Ovary (tissue), 9 donors: ENCODE data around the gene GALNT5. TPM values are rescaled to one million over a fixed set of nuclear protein-coding genes. Genes with fewer than 3 reads are reported as not detected.

ENCODE experiments used
- DNase-seq, 5 donors: peaks; one replicate each; pipeline ENCODE4 v3.0.0-alpha.2; 2019 to 2020
- H3K27ac ChIP-seq, 2 donors: fragments of 200-600 bp; one replicate each; pipeline versions ENCODE4 v1.5.1 to v1.8.0; 2019 to 2022
- H3K27me3 ChIP-seq: fragments of 200-600 bp; one replicate; pipeline ENCODE4 v1.8.0; 2022
- H3K36me3 ChIP-seq: fragments of 200-600 bp; sonication (generic); one replicate; pipeline ENCODE4 v1.5.1; 2019
- H3K4me1 ChIP-seq: one replicate; pipeline ENCODE4 v1.8.1; 2013; ENCODE audit warnings: mild to moderate bottlenecking, moderate library complexity; ENCODE audit not compliant: insufficient read depth
- H3K4me3 ChIP-seq: fragments of 200-600 bp; sonication (generic); one replicate; pipeline ENCODE4 v1.5.1; 2017
- H3K9me3 ChIP-seq, 2 donors: fragments of 200-600 bp in 1 of 2; sonication (generic) in 1 of 2; one replicate each; pipeline versions ENCODE4 v1.5.1 to v1.8.1; 2013 to 2019; ENCODE audit warnings: mild to moderate bottlenecking in 1 of 2, moderate library complexity in 1 of 2
- EP300 ChIP-seq: sonication (generic); formaldehyde crosslinking; IDR thresholded peaks from one replicate; pipeline ENCODE4 v1.6.1; 2017; ENCODE audit warnings: antibody characterized with exemption
- POLR2A ChIP-seq: fragments of 450-650 bp; IDR thresholded peaks from one replicate; pipeline ENCODE4 v1.6.1; 2017; ENCODE audit warnings: antibody characterized with exemption, mild to moderate bottlenecking, moderate library complexity
- WGBS, 3 donors: extraction: QIAGEN DNeasy Blood & Tissue Kit in 1 of 3; methylation state at CpG; one replicate each; pipeline versions ENCODE4 v1.1.5 to v1.1.7; 2013 to 2017; 5-methylcytosine and 5-hydroxymethylcytosine counted together
- intact Hi-C, 4 donors: fragments of 100-400 bp; cut with DNase I; formaldehyde crosslinking; loops; one replicate each; pipeline versions ENCODE4 v1.11.0 to v1.15.1; 2022 to 2023
- polyA plus RNA-seq, 2 donors: library from polyadenylated mRNA; stranded (reverse); fragments of 200-250 nt in 1 of 2; fragments of 350-450 nt in 1 of 2; fragmentation: Illumina TruSeq in 1 of 2; extraction: RNeasy Lipid Tissue Mini Kit (QIAGEN cat#74804) in 1 of 2; gene quantifications; one replicate each; pipeline ENCODE4 v1.2.3, GENCODE V29; 2013 to 2014
- total RNA-seq, 7 donors: library from RNA; depleted of rRNA in 2 of 7; stranded (reverse); fragments of >200 nt in 2 of 7; fragmentation: NEBNext Ultra II Directional in 3 of 7; extraction: Animal tissue kit (Norgen Biotek cat#: 25700) in 3 of 7; gene quantifications; one replicate each; pipeline versions ENCODE4 v1.1.0 to v1.2.4, GENCODE V29; 2016 to 2023
- TF ChIP-seq, protein P1 (sequence below), 3 donors: fragments of 450-650 bp in 2 of 3; fragments of 200-600 bp in 1 of 3; IDR thresholded peaks; one replicate each; pipeline versions ENCODE4 v1.5.1 to v1.8.0; 2016 to 2022; ENCODE audit warnings: antibody characterized with exemption in 3 of 3, mild to moderate bottlenecking in 1 of 3
- donor health status: DM: no; HTN: no; CAD: no; lungs with moderate emphysema.
- donor health status: DM: no; HTN: no; CAD: no.
- donor health status: Bipolar disorder and iron deficiency.
- donor health status: DM: yes; HTN: yes; CAD: no.
- donor health status: DM: no; HTN: no; CAD: no.
- donor health status: DM: yes; HTN: yes; CAD: no.

GALNT5 gene
- total and polyA plus RNA-seq, 9 donors: 0.05 to 0.80 (median 0.15) TPM; not detected in 4

DNA sequence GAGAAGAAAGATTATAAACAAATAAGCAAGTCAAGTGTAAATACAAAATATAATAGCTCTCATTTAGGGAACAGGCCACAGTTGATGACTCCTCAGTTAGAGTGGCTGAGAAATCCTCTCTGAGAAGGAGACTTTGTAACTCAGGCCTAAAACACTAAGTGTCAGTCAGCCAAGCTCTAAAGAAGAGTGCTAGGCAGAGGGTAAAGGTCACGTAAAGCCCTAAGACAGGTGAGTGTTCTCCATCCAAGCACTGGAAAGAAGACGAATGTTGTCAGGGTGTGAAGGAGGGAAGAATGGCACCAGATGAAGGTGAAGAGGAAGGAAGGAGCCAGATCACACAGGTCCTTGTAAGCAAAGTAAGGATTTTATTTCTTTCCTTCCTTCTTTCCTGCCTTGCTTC is 43.8 kb downstream of the GALNT5 start:
- TF ChIP-seq EP300 (no peak), POLR2A (no peak)
- TF ChIP-seq, protein P1, sequence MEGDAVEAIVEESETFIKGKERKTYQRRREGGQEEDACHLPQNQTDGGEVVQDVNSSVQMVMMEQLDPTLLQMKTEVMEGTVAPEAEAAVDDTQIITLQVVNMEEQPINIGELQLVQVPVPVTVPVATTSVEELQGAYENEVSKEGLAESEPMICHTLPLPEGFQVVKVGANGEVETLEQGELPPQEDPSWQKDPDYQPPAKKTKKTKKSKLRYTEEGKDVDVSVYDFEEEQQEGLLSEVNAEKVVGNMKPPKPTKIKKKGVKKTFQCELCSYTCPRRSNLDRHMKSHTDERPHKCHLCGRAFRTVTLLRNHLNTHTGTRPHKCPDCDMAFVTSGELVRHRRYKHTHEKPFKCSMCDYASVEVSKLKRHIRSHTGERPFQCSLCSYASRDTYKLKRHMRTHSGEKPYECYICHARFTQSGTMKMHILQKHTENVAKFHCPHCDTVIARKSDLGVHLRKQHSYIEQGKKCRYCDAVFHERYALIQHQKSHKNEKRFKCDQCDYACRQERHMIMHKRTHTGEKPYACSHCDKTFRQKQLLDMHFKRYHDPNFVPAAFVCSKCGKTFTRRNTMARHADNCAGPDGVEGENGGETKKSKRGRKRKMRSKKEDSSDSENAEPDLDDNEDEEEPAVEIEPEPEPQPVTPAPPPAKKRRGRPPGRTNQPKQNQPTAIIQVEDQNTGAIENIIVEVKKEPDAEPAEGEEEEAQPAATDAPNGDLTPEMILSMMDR (IDR thresholded peaks at IDR 0.05): no peak
- no peak overlapping the region for H3K27ac ChIP-seq
- DNase-seq: no peak
- H3K9me3 ChIP-seq: no peaks in the 10 kb centered on the region
- no peaks in the 10 kb centered on the region for H3K36me3 ChIP-seq
- intact Hi-C loops: no loop called here
- no peaks in the 10 kb centered on the region for H3K4me1 ChIP-seq
- WGBS, 3 donors: 83 to 89% (median 85%) methylated on average over 2 of the region's 2 CpGs
- no peaks in the 10 kb centered on the region for H3K27me3 ChIP-seq
- no peak overlapping the region for H3K4me3 ChIP-seq

DNA sequence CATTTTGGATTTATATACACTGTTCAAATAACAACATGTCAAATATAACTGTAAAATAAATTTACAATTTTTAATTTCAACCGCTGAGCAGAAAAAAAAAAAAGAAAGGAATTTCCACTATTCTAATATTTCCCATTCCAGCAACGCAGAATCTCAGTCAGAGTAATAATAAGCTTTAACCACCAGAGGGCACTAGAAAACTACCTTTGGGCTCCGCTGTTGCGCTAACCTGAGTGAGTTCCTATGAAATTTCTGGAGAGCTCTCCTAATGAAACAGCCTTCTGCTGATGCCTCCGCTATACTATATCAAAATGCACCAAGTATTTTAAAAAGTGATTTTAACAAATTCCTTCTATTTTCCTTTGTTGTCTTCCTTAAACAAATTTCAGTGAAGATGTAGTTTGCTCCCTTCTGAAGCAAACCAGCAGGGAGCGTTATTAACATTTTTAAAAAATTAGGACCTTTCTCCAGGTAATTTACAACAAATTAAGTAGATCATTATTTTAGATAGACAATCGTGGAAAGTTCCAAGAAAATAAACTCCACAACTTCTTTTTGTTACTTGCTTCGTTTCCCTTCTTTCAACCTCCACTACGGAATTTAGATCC is 45.1 kb downstream of the GALNT5 start:
- Histone ChIP-seq H3K9me3 (no peaks in the 10 kb centered on the region), H3K4me3 (no peak overlapping the region), H3K27ac (no peak overlapping the region), H3K4me1 (no peaks in the 10 kb centered on the region), H3K36me3 (no peaks in the 10 kb centered on the region), H3K27me3 (no peaks in the 10 kb centered on the region)
- intact Hi-C loops: no loop called here
- 26 to 31% (median 30%) methylated on average over 9 of the region's 9 CpGs for WGBS, 3 donors
- no peak for DNase-seq
- TF ChIP-seq, protein P1 (IDR thresholded peaks at IDR 0.05): peak in 2 of 3 donors; percentile 28 to 41
- TF ChIP-seq EP300: no peak
- no peak for TF ChIP-seq POLR2A

- no peaks in the 10 kb centered on the region for H3K9me3 ChIP-seq
- WGBS, 3 donors: 46 to 70% (median 67%) methylated on average over 2 of the region's 2 CpGs
- H3K4me1 ChIP-seq: no peaks in the 10 kb centered on the region
- no peaks in the 10 kb centered on the region for H3K36me3 ChIP-seq
- no peak overlapping the region for H3K27ac ChIP-seq
- intact Hi-C loops: no loop called here
- no peak for DNase-seq
- no peak overlapping the region for H3K4me3 ChIP-seq
- H3K27me3 ChIP-seq: no peaks in the 10 kb centered on the region
- TF ChIP-seq POLR2A: no peak
- TF ChIP-seq, protein P1 (IDR thresholded peaks at IDR 0.05): no peak
- no peak for TF ChIP-seq EP300
Observed at GRCh38 chr2:157303612-157304011, 46.1 kb downstream of the GALNT5 start.

DNA sequence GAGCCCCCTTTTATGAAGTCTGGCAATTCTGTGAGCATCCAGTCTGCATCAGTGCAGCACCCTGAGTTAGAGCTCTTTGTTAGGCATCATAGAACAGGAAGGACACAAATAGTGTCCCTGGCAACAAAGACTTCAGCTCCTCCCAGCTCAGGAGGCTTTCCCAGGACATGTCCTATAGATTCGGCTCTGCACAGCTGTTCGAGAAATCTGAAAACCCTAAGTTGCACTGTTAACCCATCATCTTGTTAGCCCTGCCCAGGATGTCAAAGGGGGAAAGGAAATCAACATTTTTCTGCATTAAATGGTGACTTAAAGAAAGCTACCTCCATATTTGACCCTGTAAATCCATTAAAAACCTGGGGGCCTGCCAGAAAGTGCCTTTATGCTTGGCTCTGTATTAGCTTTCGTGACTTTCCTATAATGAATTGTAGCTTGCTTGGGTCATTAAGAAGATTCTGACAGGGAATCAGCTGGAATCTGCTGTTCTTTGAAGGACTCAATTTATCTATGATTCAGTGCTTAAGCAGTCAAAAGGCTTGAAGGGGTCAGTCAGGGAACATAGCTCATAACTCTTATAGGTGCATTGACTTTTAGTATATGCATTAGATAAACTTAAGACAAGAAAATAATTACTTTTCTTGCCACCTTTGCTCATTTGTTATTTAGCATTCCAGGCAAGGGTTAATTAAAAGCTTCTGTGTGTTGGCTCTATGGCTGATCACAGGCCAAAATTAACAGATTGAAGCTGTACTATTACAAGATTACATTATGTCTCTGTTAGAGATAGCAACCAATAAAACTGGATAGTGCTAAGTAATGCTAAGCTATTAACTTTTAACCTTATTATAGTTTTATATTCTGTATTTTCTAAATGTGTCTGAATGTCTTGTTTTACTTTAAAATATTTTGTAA is 47.6 kb downstream of the GALNT5 start:
- no peak for DNase-seq
- H3K4me1 ChIP-seq: no peaks in the 10 kb centered on the region
- no peak overlapping the region for H3K4me3 ChIP-seq
- no peaks in the 10 kb centered on the region for H3K36me3 ChIP-seq
- 17 to 31% (median 22%) methylated on average over 3 of the region's 3 CpGs for WGBS, 3 donors
- intact Hi-C loops: no loop called here
- TF ChIP-seq POLR2A (no peak), EP300 (no peak)
- TF ChIP-seq, protein P1 (IDR thresholded peaks at IDR 0.05): no peak
- no peak overlapping the region for H3K27ac ChIP-seq
- H3K9me3 ChIP-seq: no peaks in the 10 kb centered on the region
- H3K27me3 ChIP-seq: no peaks in the 10 kb centered on the region
